Measurements from ENCODE around the gene PLA2G15. TPM values are rescaled to one million over a fixed set of nuclear protein-coding genes. Genes with fewer than 3 reads are reported as not detected.

Gene PLA2G15
- total RNA-seq, 1 experiment from 2014 or later: 16.9 TPM

- no peaks in the 10 kb centered on the region for H3K4me1 Mint-ChIP-seq (ENCODE audit: low read depth, unreplicated experiment)
- H3K27ac Mint-ChIP-seq (ENCODE audit: unreplicated experiment): no peak overlapping the region
- CTCF ChIA-PET: interaction anchor here (0.5 kb wide), 1 partner anchor 11 kb away, joined by 7 read pairs; no protein-coding TSS in a partner anchor
- no peaks in the 10 kb centered on the region for H3K27me3 Mint-ChIP-seq (ENCODE audit: unreplicated experiment)
- TF ChIP-seq, protein P1, sequence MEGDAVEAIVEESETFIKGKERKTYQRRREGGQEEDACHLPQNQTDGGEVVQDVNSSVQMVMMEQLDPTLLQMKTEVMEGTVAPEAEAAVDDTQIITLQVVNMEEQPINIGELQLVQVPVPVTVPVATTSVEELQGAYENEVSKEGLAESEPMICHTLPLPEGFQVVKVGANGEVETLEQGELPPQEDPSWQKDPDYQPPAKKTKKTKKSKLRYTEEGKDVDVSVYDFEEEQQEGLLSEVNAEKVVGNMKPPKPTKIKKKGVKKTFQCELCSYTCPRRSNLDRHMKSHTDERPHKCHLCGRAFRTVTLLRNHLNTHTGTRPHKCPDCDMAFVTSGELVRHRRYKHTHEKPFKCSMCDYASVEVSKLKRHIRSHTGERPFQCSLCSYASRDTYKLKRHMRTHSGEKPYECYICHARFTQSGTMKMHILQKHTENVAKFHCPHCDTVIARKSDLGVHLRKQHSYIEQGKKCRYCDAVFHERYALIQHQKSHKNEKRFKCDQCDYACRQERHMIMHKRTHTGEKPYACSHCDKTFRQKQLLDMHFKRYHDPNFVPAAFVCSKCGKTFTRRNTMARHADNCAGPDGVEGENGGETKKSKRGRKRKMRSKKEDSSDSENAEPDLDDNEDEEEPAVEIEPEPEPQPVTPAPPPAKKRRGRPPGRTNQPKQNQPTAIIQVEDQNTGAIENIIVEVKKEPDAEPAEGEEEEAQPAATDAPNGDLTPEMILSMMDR (IDR thresholded peaks at IDR 0.05; ENCODE audit: unreplicated experiment): no peak
- H3K4me3 Mint-ChIP-seq (ENCODE audit: low read depth, unreplicated experiment): no peak overlapping the region
- no peak for DNase-seq
- intact Hi-C loops (cut with micrococcal nuclease; ENCODE audit: unreplicated experiment): no loop called here
- H3K36me3 Mint-ChIP-seq (ENCODE audit: insufficient read depth, unreplicated experiment): peaks cover 45% of the 10 kb centered on the region
- no TSS peak for BruUV-seq (replicated peaks)
- no peaks in the 10 kb centered on the region for H3K9me3 Mint-ChIP-seq (ENCODE audit: low read depth, unreplicated experiment)
Measured at GRCh38 chr16:68296291-68296690, 51.1 kb downstream of the PLA2G15 start.

DNA sequence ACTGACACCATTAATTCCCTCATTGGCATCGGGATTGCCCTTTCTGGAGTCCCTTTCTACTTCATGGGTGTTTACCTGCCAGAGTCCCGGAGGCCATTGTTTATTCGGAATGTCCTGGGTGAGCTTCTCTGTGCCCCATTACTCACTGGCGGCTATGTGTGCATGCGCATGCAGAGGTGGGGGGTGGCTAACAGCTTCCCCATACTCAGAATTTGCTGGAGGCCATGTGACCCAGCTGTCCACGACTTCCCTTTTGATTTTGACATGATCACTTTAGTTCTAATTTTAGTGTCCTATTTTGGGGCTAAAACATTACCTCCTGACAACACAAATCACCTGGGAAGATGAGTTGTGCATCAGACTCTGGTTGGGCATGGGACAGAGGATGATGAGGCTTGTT is 51.5 kb downstream of the PLA2G15 start:
- CTCF ChIA-PET: interaction anchor here (0.5 kb wide), 1 partner anchor 11 kb away, joined by 7 read pairs; no protein-coding TSS in a partner anchor
- Mint-ChIP-seq H3K4me3 (ENCODE audit: low read depth, unreplicated experiment) (no peak overlapping the region), H3K9me3 (ENCODE audit: low read depth, unreplicated experiment) (no peaks in the 10 kb centered on the region), H3K36me3 (ENCODE audit: insufficient read depth, unreplicated experiment) (peaks cover 48% of the 10 kb centered on the region), H3K27ac (ENCODE audit: unreplicated experiment) (no peak overlapping the region), H3K4me1 (ENCODE audit: low read depth, unreplicated experiment) (no peaks in the 10 kb centered on the region), H3K27me3 (ENCODE audit: unreplicated experiment) (no peaks in the 10 kb centered on the region)
- no peak for DNase-seq
- intact Hi-C loops (cut with micrococcal nuclease; ENCODE audit: unreplicated experiment): no loop called here
- TF ChIP-seq, protein P1 (IDR thresholded peaks at IDR 0.05; ENCODE audit: unreplicated experiment): no peak
- BruUV-seq (replicated peaks): no TSS peak

DNA sequence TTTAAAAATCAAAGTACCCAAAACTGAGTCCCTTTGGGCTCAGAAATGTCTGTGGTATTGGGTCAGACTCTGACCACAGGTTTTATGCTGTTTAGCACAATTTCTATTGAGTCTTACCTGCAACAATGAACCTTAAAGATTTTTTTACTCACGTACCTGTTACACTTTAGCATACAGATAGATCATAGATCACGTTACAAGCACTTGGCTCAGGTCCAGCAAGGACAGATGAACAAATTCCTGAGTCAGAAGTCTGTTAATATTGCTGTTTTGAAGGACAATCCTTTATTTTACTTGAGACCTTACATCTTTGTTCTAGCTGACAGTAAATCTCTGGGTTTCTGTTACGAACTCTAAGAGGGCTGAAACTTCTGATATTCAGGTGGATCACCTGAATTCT is 52.7 kb downstream of the PLA2G15 start:
- CTCF ChIA-PET: no interaction called here
- TF ChIP-seq, protein P1 (IDR thresholded peaks at IDR 0.05; ENCODE audit: unreplicated experiment): no peak
- Mint-ChIP-seq H3K27ac (ENCODE audit: unreplicated experiment) (no peak overlapping the region), H3K9me3 (ENCODE audit: low read depth, unreplicated experiment) (no peaks in the 10 kb centered on the region), H3K4me3 (ENCODE audit: low read depth, unreplicated experiment) (no peak overlapping the region), H3K27me3 (ENCODE audit: unreplicated experiment) (no peaks in the 10 kb centered on the region), H3K4me1 (ENCODE audit: low read depth, unreplicated experiment) (no peaks in the 10 kb centered on the region), H3K36me3 (ENCODE audit: insufficient read depth, unreplicated experiment) (peaks cover 60% of the 10 kb centered on the region)
- no TSS peak for BruUV-seq (replicated peaks)
- intact Hi-C loops (cut with micrococcal nuclease; ENCODE audit: unreplicated experiment): no loop called here
- DNase-seq: peak; percentile 13

- Mint-ChIP-seq H3K27ac (ENCODE audit: unreplicated experiment) (no peak overlapping the region), H3K9me3 (ENCODE audit: low read depth, unreplicated experiment) (no peaks in the 10 kb centered on the region), H3K27me3 (ENCODE audit: unreplicated experiment) (no peaks in the 10 kb centered on the region), H3K36me3 (ENCODE audit: insufficient read depth, unreplicated experiment) (peaks cover 64% of the 10 kb centered on the region), H3K4me3 (ENCODE audit: low read depth, unreplicated experiment) (no peak overlapping the region), H3K4me1 (ENCODE audit: low read depth, unreplicated experiment) (no peaks in the 10 kb centered on the region)
- no peak for DNase-seq
- TF ChIP-seq, protein P1 (IDR thresholded peaks at IDR 0.05; ENCODE audit: unreplicated experiment): no peak
- CTCF ChIA-PET: no interaction called here
- BruUV-seq (replicated peaks): no TSS peak
- intact Hi-C loops (cut with micrococcal nuclease; ENCODE audit: unreplicated experiment): no loop called here
Measured at GRCh38 chr16:68298312-68298711, 53.1 kb downstream of the PLA2G15 start.
